Activated CD4-positive, alpha-beta T cell treated with anti-CD3 and anti-CD28 coated beads, Interleukin-2, amount 50 U/mL, for 1 hour (primary cell): ENCODE results near the gene TTL.
A peak's percentile ranks its signal among the peaks of the same experiment; 100 is the strongest.
"Not testable (repeated sequence)": the region's sequence is repeated elsewhere in the genome, so short reads cannot be mapped to it uniquely, and the experiment has no call there.

Experiments used
- DNase-seq: peaks from one replicate; pipeline ENCODE4 v3.0.0-alpha.2; 2020

TTL gene

DNA sequence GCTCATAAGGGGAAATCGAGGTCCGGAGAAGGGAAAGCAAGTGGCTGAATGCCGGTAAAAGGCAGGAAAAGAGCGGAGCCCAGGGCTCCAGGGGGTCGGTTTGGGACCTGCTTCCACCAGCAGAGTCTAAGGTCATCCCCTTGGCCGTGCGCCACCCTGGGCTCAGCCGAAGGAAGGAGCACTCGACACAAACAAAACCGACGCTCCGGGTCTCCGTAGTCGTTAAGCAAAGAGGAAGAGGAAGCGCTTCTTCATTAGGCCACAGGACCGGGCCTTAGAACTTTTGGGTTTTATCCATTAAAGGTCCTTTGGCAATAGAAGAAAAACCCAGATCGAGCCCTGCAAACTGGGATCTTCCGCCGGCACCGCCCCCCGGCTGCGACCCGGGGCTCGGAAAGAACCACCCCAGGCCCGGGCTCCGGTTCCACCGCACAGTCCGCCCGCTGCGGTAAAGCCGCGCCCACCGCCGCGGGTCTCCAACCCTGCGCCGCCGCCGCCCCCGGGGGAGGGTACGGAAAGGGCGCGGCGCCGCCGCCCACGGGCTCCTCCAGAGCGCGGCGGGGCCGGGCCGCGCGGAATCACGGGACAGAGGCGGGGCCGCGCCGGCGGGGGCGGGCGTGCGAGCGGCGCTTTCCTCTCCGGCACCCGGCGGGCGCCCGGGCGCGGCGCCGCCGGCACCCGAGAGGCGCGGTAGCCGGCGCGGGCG is at the start of gene TTL:
Gene TTL, plus strand, starts transcription at position 629 of the 706 bp plus-strand sequence. CDS start 189 bp downstream, outside the sequence.
- DNase-seq: peak; percentile 76

DNA sequence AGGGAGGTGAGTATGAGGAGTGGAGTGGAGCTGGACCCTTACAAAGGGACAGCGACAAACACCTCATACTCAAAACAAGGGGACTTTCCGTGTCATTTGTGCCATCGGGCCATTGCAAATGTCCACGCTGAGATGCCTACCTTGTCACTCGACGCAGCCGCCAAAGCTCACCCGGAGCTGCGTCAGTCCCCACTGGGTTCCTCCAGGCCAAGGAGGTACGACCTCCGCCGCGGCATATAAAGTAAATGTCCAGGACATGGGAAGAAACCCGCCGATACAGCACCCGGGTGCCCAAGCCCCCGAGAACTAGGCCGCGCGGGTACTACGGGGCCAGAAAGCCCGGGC is 49.6 kb upstream of the TTL start:
- not testable (repeated sequence) for DNase-seq

DNA sequence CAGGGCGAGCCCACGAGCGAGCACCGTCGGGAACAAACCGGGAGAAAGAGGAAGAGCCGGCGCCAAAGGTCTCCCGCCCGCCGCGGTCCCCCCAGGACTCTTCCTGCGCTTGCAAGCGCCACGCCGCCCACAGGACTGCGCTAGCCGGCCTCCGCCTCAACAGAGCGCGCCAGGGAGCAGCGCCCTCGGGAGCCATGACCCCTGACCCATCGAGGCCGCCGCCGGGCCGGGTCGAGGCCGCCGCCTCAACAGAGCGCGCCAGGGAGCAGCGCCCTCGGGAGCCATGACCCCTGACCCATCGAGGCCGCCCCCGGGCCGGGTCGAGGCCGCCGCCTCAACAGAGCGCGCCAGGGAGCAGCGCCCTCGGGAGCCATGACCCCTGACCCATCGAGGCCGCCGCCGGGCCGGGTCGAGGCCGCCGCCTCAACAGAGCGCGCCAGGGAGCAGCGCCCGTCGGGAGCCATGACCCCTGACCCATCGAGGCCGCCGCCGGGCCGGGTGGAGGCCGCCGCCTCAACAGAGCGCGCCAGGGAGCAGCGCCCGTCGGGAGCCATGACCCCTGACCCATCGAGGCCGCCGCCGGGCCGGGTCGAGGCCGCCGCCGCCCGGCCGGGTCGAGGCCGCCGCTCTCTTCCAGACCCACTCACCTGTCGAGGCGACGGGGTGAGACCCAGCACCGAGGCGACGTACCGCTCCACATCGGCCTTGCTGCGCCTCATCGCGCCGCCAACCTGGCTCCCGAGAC is 49.0 kb upstream of the TTL start:
- DNase-seq: not testable (repeated sequence)

DNA sequence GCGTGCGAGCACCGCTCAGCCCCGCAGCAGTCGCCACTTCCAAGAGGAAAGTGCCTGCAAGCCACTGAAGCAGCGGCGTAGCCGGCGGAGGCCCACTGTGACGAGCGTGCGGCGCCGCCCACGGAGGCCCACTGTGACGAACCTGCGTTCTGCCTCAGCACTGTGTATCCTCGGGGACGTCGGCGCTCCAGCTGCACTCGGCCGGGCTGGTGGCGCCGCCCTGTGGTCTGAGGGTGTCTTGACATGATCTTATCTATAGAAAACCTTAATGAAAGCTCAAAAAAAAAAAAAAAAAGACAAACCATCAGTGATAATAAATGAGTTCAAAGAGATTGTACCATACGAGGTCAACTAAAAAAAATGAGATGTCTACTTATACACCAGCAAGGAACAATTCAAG is 48.5 kb upstream of the TTL start, which contains the start of gene RGPD8:
Gene RGPD8, minus strand, starts transcription at position 166 of the 400 bp plus-strand sequence. CDS start 192 bp downstream, outside the sequence.
- peak; percentile 86 for DNase-seq

DNA sequence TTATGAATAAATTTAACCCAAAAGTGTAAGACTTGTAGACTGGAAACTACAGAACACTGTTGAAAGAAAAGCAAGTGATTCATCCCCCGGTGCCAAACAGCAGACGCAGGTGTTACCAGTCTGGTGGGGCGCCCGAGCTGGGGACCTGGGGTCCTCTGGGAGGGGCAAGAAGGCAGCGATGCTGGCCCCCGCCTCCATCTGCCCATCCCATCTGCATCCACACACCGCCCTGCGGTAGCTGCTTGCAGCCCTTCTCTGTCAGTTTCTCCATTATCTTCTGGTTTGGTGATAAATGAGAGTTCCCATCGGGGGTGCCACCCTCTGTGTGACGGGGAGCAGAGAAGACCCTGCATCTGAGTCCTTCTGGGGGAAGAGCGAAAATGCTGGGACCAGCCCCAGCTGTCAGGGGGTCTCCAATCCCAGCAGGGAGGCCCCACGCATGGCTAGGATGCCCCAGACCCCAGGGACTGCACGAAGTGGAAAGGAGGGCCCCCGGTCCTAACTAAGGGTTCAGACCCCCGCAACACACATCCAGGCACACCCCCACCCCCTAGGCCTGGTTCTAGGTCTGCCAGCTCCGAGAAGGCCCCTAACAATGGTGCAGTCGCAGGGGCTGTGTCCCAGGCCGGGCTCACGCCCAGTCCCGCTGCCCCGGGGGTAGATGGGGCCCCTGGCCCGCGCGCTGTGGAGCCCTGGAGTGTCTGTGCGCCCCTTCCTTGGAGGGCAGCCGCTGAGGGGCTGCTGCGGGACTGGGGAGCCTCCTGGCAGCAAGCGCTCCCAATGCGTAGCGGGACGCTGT is 47.8 kb upstream of the TTL start:
- DNase-seq: no peak

DNA sequence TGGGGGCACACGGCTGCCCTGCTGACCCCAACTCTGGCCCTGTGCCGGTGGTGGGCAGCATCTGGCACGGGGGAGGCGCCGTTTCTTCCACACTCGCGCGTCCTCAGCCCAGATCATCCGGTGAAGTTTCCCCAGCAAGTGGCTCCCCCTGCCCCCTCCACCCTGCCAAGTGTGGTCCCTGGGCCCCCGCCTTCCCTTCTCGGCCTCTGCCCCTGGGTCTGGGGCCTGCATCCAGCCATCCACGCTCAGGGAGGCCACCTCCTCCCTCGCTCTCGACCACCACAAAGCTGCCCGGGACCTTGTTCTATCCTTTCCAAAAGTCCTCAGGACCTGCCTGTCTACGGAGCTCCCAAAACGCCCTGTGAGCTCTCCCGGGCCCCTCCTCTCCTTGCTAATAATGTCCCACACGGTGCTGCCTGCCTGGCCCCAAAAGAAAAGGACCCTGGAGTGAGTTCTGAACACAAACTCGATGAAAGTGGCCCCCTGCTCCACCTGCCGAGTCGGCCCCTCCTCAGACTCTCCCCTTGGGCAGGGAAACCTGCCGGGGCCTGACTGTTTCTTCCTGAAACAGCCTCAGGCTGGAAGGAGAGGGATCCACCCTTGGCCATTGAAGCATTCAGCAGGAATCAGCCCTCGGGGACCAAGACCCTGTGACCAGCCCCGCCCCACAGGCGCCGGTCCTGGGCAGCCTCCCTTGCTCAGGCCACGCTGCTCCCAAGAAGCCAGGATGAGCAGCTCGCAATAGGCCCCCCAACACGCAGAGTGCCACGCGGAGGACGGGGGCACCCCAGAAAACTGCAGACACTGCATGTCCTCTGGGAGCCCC is 46.9 kb upstream of the TTL start:
- not testable (repeated sequence) for DNase-seq

DNA sequence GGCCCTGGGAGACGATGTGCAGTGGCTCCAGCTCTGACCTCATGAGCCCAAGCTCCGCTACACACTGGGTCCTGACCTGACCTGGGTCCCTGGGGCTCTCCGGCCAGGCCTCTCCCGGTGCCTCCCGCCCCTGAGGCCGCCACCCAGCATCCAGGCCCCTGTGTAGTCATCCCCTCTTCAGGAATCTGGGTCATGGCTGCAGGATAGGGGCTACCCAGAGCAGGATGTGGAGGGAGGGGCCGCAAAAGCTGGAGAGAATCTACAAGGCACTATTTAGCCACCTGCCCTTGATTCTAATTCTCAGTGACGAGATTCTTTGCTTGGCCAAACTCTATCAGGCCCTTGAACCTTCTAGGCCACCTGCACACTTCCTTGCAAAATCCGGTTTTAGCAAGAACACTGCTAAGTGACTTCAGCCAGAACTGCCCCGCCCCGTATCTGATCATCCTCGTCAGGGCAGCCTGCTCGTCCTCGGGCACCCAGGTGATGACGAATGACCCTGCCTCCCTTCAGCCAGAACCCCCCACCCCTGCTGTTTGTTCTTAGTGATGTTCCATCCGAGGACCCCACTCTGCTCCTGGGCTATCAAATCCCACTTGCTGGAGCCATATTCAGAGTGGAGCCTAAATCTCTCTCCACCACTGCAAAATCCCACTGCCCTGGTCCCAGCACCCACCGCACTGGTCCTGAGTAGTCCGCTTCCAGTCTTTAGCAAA is 46.1 kb upstream of the TTL start:
- DNase-seq: not testable (repeated sequence)

DNA sequence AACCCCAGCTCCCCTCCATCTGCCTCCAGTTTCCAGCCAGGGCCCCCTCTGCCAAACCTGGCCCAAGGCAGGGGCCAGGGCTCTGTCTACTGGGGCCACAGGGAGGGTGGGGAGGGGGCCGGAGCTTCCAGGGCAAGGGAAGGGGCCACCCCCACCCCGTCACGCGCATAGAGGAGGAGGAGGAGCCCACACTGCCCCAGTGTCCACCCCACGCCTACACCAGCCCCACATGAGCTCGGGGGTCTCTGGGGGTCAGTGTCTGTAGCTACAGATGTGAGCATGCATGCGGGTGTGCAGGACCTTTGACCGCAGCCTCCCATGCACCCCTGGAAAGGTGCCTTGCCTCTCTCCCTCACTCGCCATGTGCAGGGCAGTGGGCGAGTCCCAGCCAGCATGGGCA is 45.0 kb upstream of the TTL start:
- DNase-seq: not testable (repeated sequence)

DNA sequence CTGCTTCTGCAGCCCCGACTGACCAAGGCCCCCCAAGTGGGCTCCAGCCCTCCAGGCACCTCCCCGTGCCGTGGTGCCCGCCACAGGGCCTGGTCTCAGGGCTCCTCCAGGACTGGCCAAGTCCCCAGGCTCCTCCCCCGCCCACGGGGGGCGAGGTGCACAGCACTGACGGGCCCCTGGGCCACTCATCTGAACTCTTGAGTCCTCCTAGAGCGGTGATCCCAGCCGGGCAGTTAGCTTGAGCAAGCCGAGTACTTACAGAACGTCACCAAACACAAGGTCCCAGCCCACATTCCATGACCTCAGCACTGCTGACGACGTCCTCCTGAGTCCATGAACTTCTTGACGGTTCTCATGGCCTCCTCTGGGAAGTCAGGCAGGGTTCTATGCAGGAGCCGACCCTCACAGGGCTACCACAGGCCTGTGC is 44.5 kb upstream of the TTL start:
- not testable (repeated sequence) for DNase-seq

DNA sequence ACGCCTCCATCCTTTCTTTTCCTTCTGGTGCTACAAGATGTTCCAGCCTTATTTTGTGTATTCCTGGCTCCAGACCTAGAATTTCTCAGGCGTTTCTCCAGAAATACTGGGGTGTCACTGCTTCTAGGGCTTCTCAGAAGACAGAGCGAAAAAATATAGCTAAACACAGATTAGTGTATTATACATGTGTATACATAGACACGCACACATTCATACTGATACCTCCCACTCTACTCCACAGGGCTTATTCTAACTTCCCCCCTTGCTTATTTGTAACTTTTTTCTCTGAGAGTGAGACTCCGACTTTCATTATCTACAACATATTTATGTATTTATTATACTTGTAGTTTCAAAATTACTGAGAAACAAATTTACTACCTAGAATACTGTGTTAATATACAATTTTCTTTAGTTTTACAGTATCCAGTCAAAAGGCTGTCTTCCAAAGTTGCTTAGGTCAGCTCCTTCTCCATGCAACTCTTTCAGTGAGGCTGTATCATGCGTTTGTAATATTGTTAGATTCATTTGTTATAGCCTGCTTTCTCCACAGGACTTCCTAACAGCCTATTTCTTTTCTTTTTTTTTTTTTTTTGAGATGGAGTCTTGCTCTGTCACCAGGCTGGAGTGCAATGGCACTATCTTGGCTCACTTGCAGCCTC is 43.2 kb upstream of the TTL start:
- not testable (repeated sequence) for DNase-seq

DNA sequence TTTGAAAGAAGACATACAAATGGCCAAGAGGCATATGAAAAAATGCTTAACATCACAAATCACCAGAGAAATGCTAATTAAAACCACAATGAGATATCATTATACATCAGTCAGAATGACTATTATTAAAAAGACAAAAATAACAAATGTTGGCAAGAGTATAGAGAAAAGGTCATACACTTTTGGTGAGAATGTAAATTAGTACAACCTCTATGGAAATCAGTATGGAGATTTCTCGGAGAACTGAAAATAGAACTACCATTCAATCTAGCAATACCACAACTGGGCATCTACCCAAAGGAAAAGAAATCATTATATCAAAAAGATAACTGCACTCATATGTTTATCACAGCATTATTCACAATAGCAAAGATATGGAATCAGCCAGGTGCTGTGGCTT is 37.7 kb upstream of the TTL start:
- not testable (repeated sequence) for DNase-seq

DNA sequence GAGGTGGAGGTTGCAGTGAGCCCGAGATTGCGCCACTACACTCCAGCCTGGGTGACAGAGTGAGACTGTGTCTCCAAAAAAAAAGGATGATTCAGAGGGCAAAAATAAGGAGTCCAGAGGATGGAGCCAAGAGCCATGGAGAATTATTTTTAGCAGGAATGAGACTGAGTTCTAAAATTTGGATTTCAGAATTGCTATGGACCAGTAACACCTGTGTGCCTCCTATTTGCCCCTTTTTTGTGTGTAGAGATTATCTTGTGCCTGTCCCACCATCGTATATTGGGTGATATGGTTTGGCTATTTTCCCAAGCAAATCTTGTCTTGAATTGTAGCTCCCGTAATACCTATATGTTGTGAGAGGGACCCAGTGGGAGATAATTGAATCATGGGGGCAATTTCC is 32.1 kb upstream of the TTL start:
- no peak for DNase-seq

DNA sequence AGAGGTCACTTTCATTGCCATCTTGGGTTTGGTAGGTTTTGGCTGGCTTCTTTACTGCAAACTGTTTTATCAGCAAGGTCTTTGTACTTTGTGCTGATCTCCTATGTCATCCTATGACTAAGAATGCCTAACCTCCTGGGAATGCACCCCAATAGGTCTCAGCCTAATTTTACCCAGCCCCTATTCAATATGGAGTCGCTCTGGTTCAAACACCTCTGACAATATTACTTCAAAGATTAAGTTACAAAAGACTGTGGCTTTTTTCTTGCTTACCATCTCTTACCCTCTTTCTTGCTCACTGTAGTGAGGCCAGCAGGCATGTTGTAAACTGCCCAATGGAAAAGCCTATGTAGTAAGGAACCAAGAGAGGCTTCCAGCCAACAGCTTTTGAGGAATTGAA is 30.6 kb upstream of the TTL start:
- no peak for DNase-seq

DNA sequence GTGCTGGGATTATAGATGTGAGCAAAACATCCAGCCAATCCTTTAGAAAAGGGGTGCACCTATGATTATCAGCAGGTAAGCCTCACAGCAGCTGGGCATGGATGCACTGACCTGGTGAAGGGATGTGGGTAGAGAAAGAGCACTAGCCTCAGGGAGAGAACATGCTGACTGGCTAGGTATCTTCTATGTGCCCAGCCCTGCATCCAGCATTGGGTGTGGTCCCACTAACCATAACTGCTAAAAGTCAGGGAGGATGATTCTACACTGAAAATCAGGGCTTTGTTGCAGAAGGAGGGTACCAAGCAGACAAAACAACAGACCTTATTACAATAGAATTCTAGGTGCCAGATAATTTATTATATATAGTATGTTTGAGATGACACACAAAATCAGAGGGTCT is 27.4 kb upstream of the TTL start:
- DNase-seq: no peak

DNA sequence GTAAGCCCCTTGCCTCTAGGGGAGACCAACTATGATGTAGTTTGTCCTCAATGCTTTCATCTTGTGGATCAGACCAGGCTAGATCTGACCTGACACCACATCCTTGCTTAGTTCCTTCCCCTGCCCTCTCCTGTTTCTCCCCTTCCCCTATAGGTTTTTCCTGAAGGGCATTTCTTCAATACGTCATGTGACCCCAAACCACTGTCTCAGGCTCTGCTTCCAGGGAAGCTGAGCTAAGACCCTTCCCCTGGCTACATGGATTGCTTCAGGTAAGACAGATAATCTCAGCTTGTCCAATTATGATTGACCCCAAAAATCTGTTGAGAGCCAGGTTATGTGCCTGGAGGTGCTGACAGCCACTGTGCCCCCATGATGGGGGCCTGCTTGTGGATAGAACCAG is 22.6 kb upstream of the TTL start:
- no peak for DNase-seq

DNA sequence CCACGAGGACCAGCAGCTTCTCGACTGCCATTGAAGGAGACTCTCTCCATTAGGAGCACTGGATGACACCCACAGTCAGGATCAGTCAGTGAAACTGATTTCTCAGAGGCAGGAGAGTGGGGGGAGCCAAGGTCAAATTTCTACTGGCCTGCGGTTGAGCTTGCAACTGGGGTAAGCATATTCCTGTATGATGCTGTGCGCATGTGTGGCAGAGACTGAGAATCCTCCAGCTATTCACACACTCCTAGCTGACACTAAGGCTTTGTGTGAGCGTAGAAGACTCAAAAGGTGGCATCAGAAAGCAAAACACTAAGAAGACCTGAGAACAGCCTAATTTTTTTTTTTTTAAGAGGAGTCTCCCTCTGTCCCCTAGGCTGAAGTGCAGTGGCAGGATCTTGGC is 19.8 kb upstream of the TTL start:
- DNase-seq: no peak

DNA sequence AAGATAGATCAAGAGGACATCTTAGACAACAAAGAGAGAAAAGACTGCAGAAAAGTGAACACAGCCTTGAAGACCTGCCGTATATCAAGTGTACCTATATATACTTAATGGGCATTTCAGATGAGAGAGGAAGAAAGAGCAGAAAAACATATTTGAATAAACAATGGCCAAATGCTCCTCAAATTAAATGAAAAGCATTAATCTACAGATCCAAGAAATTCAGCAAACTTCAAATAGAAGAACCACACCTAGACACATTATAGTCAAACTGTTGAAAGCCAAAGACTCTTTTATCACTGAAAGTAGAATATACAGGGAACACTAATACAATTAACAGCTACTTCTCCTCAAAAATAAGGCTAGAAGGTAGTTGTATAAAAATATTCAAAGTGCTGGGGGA is 18.7 kb upstream of the TTL start:
- DNase-seq: no peak

DNA sequence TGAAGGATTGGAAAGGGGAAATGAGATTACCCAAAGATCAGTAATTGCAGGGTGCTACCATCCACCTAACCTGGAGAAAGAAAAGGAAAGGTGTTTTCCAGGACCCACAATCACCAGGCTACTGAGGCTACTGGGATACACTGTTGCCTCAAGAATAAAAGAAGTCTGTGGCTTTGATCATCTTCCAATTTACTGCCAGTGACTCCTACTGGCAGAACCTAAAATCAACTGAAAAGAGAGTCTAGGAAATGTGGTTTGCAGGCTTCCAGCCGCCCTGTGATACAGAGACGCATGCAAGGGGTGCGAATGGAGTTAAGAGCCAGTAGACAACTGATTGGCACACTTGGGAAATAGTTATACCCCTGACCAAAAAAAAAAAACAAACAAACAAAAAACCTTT is 16.6 kb upstream of the TTL start:
- no peak for DNase-seq

DNA sequence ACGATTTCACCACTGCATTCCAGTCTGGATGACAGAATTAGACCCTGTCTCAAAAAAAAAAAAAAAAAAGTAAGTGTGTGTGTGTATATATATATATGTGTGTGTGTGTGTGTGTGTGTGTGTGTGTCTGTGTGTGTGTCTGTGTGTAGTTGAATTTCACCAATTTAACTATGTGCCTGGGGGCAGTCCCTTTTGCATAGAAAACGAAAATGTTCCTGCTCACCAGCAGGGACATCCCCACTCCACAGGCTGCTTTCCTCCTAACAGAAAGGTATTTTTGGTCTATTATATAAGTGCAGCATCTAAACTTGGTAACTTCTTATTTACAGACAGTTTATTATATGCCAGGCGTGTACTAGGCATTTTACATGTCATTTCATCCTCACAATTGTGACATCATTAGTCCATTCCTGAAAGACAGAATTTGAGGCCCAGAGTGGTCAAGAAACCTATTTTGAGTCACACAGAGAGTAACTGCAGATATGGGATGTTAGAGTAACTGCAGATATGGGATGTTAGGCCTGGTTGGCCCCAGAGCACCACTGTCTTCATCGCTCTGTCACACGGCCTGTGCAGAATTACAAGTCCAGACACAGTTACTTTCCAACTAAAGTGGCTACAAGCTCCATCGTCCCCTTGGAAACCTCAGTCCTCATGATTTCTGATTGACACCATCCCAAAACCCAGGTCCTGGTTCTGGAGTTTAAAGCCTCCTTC is 9.3 kb upstream of the TTL start:
- no peak for DNase-seq

DNA sequence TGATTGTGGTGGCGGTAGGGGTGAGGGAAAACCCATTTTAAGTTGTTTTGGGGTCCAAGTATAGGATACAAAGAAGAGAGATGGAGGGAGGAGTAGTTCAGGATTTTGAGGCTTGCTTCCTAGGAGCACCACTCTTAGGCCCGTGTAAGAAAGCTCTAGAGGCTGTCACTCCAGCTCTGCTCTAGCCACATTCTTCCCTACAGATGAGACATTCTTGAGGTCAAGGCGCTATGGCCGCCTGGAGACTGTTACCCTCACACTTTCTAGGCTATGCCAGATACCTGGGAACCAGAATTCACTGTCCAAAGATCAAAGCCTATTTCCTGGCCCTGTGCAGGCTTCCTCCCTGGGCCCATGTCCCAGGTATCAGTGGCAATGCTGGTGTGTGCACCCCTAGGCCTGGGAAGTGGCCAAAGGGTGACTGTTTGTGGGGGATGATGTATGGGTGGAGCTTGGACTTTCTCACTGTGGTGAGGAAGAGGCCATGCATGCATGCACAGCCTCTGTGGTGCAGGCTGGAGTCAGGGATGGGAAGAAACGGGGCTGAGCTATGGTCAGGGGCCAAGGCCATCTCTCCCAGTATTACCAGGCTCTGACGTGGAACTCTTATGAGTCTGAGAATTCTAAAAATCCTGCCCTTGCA is 7.0 kb upstream of the TTL start:
- no peak for DNase-seq
